AG10803 (cell line): Measurements from ENCODE around the gene SIM1.

Experiments used
- DNase-seq: peaks from one replicate; pipeline ENCODE4 v3.0.0; 2010; ENCODE audit warnings: low read depth
- H3K4me3 ChIP-seq: 2 replicates; pipeline ENCODE4 v1.5.1; 2011; ENCODE audit warnings: mild to moderate bottlenecking, low read length, control low read depth
- TF ChIP-seq, protein P1 (sequence below): conservative IDR thresholded peaks from 2 replicates; pipeline ENCODE4 v1.5.1; 2011; ENCODE audit warnings: mild to moderate bottlenecking, low read length, control low read depth, inconsistent platforms

Gene SIM1

DNA sequence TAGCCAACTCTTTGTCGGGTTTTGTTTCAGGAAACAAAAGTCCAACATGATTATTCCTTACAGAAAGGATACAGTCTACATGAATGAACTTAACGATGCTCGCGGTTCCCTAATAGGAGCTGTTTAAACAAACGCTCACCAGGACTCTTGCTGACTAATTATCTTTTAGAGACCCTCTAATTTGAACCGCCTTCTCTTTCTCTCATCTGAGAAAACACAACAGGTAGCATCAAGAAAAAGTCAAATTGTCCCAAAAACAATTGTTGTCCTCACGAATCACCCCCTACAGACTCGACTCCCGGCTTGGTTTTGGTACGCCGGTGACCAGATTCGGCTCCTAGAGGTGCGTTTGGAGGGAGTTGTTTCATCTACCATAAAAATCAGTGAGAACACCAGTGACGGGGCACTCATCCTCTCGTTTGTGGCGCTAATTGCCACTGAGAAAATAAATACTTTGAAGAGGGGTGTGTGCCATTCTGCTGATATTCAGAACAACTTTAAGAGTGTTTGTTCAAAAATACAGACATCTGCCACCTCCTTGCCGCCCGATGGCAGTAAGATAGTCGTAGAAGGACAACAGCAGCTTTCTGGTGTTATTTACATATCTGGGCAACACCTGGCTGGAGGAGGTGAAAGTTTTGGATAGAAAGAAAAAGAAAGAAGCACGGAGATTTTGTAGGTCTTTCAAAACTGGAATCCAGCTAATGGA lies 1.1 kb upstream of the SIM1 start:
- no peak for DNase-seq
- TF ChIP-seq, protein P1, sequence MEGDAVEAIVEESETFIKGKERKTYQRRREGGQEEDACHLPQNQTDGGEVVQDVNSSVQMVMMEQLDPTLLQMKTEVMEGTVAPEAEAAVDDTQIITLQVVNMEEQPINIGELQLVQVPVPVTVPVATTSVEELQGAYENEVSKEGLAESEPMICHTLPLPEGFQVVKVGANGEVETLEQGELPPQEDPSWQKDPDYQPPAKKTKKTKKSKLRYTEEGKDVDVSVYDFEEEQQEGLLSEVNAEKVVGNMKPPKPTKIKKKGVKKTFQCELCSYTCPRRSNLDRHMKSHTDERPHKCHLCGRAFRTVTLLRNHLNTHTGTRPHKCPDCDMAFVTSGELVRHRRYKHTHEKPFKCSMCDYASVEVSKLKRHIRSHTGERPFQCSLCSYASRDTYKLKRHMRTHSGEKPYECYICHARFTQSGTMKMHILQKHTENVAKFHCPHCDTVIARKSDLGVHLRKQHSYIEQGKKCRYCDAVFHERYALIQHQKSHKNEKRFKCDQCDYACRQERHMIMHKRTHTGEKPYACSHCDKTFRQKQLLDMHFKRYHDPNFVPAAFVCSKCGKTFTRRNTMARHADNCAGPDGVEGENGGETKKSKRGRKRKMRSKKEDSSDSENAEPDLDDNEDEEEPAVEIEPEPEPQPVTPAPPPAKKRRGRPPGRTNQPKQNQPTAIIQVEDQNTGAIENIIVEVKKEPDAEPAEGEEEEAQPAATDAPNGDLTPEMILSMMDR = no peak
- H3K4me3 ChIP-seq = peak overlapping the region; percentile 84

DNA sequence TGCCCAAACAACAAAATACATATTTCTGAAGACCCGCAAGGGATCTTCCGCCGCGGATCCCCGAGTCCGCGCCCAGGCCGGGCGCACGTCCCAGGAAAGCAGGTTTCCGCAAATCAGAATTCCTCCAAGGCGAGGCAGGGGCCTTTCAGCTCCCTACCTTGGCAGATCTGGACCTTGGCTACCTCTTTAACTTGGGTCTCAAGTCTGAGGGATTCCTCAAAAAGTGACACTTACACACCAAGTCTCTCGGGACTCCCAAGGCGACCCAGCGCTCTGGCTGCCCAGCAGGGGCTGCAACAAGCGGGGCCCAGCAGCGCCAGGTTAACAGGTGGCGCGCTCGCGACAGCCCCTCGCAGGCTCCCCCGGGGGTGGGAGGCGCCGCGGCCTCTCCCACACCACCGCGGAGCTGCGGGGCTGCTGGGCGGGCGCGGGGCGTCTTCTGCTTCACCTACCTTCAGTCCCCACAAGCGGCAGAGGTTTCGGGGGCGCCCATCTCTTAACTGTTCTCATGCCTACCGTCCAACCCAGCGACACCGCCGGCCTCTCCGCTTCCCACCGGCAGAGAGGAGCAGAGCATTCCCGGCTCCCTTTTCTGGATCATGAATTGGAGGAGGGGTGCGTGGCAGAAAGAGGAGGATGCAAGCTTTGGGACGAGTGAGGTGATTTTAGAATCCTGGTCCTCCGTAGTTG lies 414 bp downstream of the SIM1 start:
- peak overlapping the region; percentile 84 for H3K4me3 ChIP-seq
- DNase-seq = no peak
- TF ChIP-seq, protein P1 = no peak; the same call in 1 of the 2 replicates

DNA sequence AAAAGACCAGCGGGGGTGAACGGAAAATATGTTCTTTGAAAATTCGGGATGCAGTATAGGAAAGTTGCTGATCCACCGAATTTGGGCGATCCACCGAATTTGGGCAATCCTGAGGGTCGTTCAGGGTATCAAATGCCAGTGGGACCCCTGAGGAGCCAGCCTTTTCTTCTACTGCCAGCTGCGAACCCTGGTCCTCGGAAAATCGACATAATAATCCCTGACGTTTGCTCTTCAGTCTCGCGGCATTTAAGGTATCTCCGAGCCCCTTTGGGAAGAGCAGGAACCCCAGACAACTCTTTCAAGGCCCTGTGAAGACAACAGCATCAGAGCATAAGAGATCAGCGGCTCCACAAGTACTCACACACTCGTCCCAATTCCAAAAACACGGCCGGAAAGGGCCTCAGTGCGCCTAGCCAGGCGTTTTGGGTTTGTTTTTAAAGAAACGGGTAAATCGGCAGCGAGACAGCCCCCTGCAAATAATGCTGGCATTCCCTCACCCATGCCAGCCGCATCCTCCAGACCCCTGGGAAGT lies 1.0 kb downstream of the SIM1 start:
- peak; percentile 38 for DNase-seq
- H3K4me3 ChIP-seq = peak overlapping the region; percentile 84

DNA sequence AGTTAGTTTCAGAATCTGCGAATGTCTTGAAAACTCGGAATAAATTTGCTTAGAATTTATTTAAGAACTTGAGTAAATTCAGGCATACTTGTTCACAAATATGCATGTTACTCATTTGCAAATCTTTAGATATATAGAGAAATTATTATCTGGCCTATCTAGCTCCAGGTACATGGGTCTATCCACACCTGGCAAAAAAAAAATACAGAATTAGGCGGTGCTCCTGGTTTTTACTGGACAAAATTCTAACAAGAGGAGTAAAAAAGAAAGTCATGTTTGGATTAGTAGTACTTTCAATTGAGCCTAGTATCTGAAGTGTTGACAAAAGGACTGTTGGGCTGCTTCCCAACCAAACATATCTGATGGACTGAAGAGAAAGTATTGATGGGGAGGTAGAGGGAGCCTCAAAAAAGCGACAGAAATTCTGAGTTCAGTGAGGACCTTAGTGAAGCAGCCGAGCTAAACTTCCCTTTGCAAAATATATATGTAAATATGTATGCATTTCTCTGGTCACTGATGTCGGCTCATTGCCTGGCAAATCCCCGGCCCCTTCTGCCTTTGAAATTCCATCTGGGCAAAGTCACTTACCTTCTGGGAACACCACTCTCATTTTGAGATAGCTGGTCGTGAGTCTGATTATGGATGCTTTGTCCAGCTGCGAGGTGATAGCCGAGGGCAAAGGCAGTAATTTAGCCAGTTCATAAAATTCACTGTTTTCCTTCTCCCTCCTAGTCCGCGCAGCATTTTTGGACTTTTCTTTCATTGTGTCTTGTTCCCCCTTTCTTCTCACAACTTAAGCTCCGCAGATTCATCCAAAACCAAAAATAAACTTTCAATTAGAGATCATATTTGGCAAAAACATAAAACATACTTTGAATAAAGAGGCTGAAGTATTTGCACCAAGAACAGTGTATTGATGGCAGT lies 1.8 kb downstream of the SIM1 start:
- TF ChIP-seq, protein P1 = no peak
- DNase-seq = no peak
- H3K4me3 ChIP-seq = peak overlapping the region; percentile 84

More for the DNA sequence above, 1.0 kb downstream of the SIM1 start:
- TF ChIP-seq, protein P1 = no peak

DNA sequence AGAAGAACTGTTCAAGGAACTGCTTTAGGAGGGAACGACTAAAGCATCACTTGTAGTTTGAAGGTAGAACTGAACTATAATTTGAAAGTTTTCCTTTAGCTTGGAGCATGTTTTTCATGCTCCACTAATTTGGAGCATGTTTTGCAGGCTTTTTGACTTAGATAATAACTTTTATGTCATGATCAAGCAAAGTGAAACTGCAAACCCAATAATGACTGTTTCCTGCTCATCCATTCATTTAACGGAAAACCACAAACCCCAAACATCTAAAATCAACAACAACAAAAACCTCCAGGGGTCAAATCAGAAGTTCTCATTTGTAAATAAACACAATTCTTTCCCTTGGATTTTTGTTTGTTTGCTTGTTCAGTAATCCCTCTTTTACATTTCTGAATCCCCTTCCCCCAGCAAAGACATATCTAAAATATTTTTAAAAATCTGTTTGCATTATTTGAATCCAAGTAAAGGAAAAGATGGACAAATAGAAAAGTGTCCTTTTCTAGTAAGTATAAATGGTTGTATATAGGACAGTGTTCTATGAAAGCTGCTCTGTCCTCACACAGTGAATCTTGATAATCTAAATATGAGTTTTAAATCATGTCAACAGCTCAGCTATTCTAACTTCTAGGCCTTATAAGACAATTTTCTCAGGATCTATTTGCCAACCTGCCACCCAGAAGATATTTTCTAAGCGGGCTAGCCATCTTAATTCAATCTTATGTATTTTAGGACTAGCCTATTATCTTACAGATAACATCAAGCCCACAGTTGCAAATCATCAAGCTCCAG lies 2.6 kb downstream of the SIM1 start:
- TF ChIP-seq, protein P1 = no peak
- H3K4me3 ChIP-seq = peak overlapping the region; percentile 84
- peak; percentile 38 for DNase-seq

DNA sequence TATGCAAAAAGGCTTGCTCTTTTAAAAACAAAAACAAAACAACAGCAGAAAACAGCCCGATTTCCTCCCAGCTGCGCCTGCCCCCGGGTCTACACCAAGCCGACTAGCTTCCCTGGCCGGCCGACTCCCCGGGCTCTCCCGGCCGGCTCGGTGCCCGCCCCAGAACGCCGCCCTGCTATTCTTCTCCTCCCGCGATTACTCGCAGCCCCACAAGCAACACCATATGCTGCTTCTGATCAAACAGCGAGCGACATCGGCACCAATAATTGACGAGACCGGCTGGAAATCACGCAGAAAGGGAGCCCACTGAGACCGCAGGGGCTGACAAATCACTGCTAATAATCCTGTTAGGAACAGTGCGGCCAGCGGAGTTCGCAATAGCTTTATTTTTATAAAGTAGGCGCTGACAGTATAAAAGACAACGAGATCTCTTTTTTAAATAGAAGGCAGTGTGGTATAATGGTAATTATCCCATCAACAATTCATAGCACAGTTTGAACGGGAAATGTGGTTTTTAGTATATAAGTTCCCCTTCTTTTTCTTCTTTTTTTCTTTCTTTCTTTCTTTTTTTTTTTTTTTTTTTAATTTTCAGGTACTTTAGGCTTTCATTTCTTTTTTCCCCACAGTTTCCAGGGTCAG lies 3.3 kb downstream of the SIM1 start:
- DNase-seq = peak; percentile 58
- peak overlapping the region; percentile 84 for H3K4me3 ChIP-seq
- TF ChIP-seq, protein P1 = no peak; the same call in 1 of the 2 replicates
